Erythroblast (primary cell): ENCODE measurements around the gene CPA5.

ENCODE experiments used
- GATA1 ChIP-seq: IDR thresholded peaks from 2 replicates; pipeline ENCODE4 v1.6.1; 2011; ENCODE audit warnings: low read depth, mild to moderate bottlenecking, control low read depth, low read length, moderate library complexity
- POLR2A ChIP-seq: IDR thresholded peaks from 2 replicates; pipeline ENCODE4 v1.6.1; 2011; ENCODE audit warnings: mild to moderate bottlenecking, low read length

- TF ChIP-seq POLR2A (no peak), GATA1 (no peak)
Observed at GRCh38 chr7:130345725-130346124, 1.1 kb downstream of the CPA5 start.
